Fibroblast of lung (primary cell): Measurements from ENCODE around the gene TESK1. TPM values are rescaled to one million over a fixed set of nuclear protein-coding genes. Genes with fewer than 3 reads are reported as not detected.

ENCODE experiments used
- DNase-seq, 2 donors: peaks; one replicate each; pipeline versions ENCODE4 v3.0.0 to v3.0.0-alpha.2; 2010; ENCODE audit warnings: low read depth in 2 of 2
- H2AFZ ChIP-seq: 2 replicates; pipeline ENCODE4 v1.5.1; 2012; ENCODE audit warnings: low read length, control low read depth, inconsistent platforms
- H3K27ac ChIP-seq: 2 replicates; pipeline ENCODE4 v1.5.1; 2011; ENCODE audit warnings: low read length, control low read depth; ENCODE audit not compliant: insufficient read depth
- H3K27me3 ChIP-seq: 2 replicates; pipeline ENCODE4 v1.5.1; 2011; ENCODE audit warnings: mild to moderate bottlenecking, low read length; ENCODE audit not compliant: control insufficient read depth, insufficient read depth
- H3K36me3 ChIP-seq: 2 replicates; pipeline ENCODE4 v1.5.1; 2011; ENCODE audit warnings: low read length; ENCODE audit not compliant: control insufficient read depth, insufficient read depth
- H3K4me1 ChIP-seq: 2 replicates; pipeline ENCODE4 v1.5.1; 2011; ENCODE audit warnings: low read length; ENCODE audit not compliant: control insufficient read depth, insufficient read depth; ENCODE audit errors: extremely low read depth
- H3K4me2 ChIP-seq: 2 replicates; pipeline ENCODE4 v1.5.1; 2011; ENCODE audit warnings: low read length, control low read depth; ENCODE audit not compliant: insufficient read depth; ENCODE audit errors: extremely low read depth
- H3K4me3 ChIP-seq, 4 experiments: fragments of 200-600 bp in 1 of 4; sonication (generic) in 1 of 4; replicated peaks in 1 of 4; 2 replicates each; pipeline ENCODE4 v1.5.1; 2011 to 2016; ENCODE audit warnings: low read length in 4 of 4, low read depth in 3 of 4, mild to moderate bottlenecking in 3 of 4, control low read depth in 2 of 4, inconsistent platforms in 1 of 4, mixed read lengths in 1 of 4; ENCODE audit not compliant: insufficient read depth in 1 of 4; ENCODE audit errors: control extremely low read depth in 1 of 4
- H3K79me2 ChIP-seq: 2 replicates; pipeline ENCODE4 v1.5.1; 2012; ENCODE audit warnings: mild to moderate bottlenecking, low read length, inconsistent platforms; ENCODE audit not compliant: control insufficient read depth, insufficient read depth
- H3K9ac ChIP-seq: 2 replicates; pipeline ENCODE4 v1.5.1; 2011; ENCODE audit warnings: mild to moderate bottlenecking, low read length, control low read depth; ENCODE audit not compliant: insufficient read depth
- H3K9me3 ChIP-seq: 2 replicates; pipeline ENCODE4 v1.5.1; 2012; ENCODE audit warnings: low read depth, low read length; ENCODE audit not compliant: control insufficient read depth, insufficient read depth
- H4K20me1 ChIP-seq: 2 replicates; pipeline ENCODE4 v1.5.1; 2011; ENCODE audit warnings: low read length; ENCODE audit not compliant: control insufficient read depth, insufficient read depth; ENCODE audit errors: extremely low read depth
- CTCF ChIP-seq, 2 donors: IDR thresholded peaks in 1 of 2; conservative IDR thresholded peaks in 1 of 2; 1 replicate in 1 of 2; 2 replicates in 1 of 2; pipeline ENCODE4 v1.5.1; 2011 to 2012; ENCODE audit warnings: low read length in 2 of 2, control low read depth in 1 of 2, inconsistent platforms in 1 of 2, low read depth in 1 of 2, mild to moderate bottlenecking in 1 of 2
- EZH2 ChIP-seq: IDR thresholded peaks from 2 replicates; pipeline ENCODE4 v1.5.1; 2012; ENCODE audit warnings: low read length, control low read depth, mild to moderate bottlenecking; ENCODE audit errors: missing control alignments
- polyA plus RNA-seq, 2 donors: library from polyadenylated mRNA; depleted of rRNA in 1 of 2; stranded (reverse) in 1 of 2; unstranded in 1 of 2; fragments of >200 nt; gene quantifications; 2 replicates each; pipeline ENCODE4 v1.2.1, GENCODE V29; 2011 to 2012; ENCODE audit warnings: missing spikeins in 1 of 2
- total RNA-seq: library from RNA; depleted of rRNA; stranded (reverse); fragments of >200 nt; gene quantifications from 2 replicates; pipeline ENCODE4 v1.2.1, GENCODE V29; 2014

TESK1 gene
- total and polyA plus RNA-seq, 2 donors (not counting 1 experiment from before 2014, with no cell fraction given), result 9.4 to 12.0 TPM

- H3K79me2 ChIP-seq, result peaks cover 14% of the 10 kb centered on the region
- peak within 1 kb of the TSS; percentile 83 for H2AFZ ChIP-seq
- H3K9ac ChIP-seq, result peak within 1 kb of the TSS; percentile 97
- peak; percentile 99 to 100 for DNase-seq
- TF ChIP-seq EZH2 (no peak), CTCF (conservative IDR thresholded peaks at IDR 0.05 in 1 of 2, IDR thresholded peaks at IDR 0.05 in 1 of 2; ENCODE audit: low read depth in 1 of 2, low read length in 2 of 2) (peak in 1 of 2 donors; percentile 34)
- peaks cover 13% of the 10 kb centered on the region for H3K4me1 ChIP-seq
- peak within 1 kb of the TSS; percentile 97 for H3K27ac ChIP-seq
- H4K20me1 ChIP-seq, result no peaks in the 10 kb centered on the region
- peak within 1 kb of the TSS; percentile 53 to 82 (median 74) for H3K4me3 ChIP-seq
- no peaks in the 10 kb centered on the region for H3K27me3 ChIP-seq
- H3K36me3 ChIP-seq, result peaks cover 2% of the 10 kb centered on the region
- peak within 1 kb of the TSS; percentile 97 for H3K4me2 ChIP-seq
- no peaks in the 10 kb centered on the region for H3K9me3 ChIP-seq
Measured at GRCh38 chr9:35657546-35658136, 52.6 kb downstream of the TESK1 start, which contains the start of gene RMRP. Gene RMRP, minus strand, starts transcription at chr9:35658019.

GRCh38 chr9:35658137-35658967 lies 53.3 kb downstream of the TESK1 start, which contains the start of gene CCDC107:
Gene CCDC107, plus strand, starts transcription at chr9:35658292. Its CDS starts 88 bp downstream, at chr9:35658380.
- Histone ChIP-seq H2AFZ (peak within 1 kb of the TSS; percentile 83), H3K4me1 (peaks cover 13% of the 10 kb centered on the region), H4K20me1 (no peaks in the 10 kb centered on the region), H3K4me3 (peak within 1 kb of the TSS; percentile 53 to 82 (median 74)), H3K36me3 (peaks cover 2% of the 10 kb centered on the region), H3K9me3 (no peaks in the 10 kb centered on the region), H3K27me3 (no peaks in the 10 kb centered on the region), H3K79me2 (peaks cover 14% of the 10 kb centered on the region), H3K27ac (peak within 1 kb of the TSS; percentile 97), H3K4me2 (peak within 1 kb of the TSS; percentile 97), H3K9ac (peak within 1 kb of the TSS; percentile 97)
- TF ChIP-seq EZH2 (no peak), CTCF (conservative IDR thresholded peaks at IDR 0.05 in 1 of 2, IDR thresholded peaks at IDR 0.05 in 1 of 2; ENCODE audit: low read depth in 1 of 2, low read length in 2 of 2) (peak; percentile 33 to 36)
- DNase-seq, result peak; percentile 70 to 88

GRCh38 chr9:35658968-35659220 lies 53.8 kb downstream of the TESK1 start:
- Histone ChIP-seq H2AFZ (no peak overlapping the region), H4K20me1 (no peaks in the 10 kb centered on the region), H3K9ac (peak overlapping the region; percentile 97), H3K79me2 (peaks cover 14% of the 10 kb centered on the region), H3K27me3 (no peaks in the 10 kb centered on the region), H3K36me3 (peaks cover 2% of the 10 kb centered on the region), H3K9me3 (no peaks in the 10 kb centered on the region), H3K4me3 (peak overlapping the region; percentile 53 to 82 (median 74)), H3K27ac (peak overlapping the region; percentile 97), H3K4me2 (peak overlapping the region; percentile 97), H3K4me1 (peaks cover 13% of the 10 kb centered on the region)
- DNase-seq, result peak; percentile 51 to 70
- TF ChIP-seq EZH2, result no peak
- TF ChIP-seq CTCF (conservative IDR thresholded peaks at IDR 0.05 in 1 of 2, IDR thresholded peaks at IDR 0.05 in 1 of 2; ENCODE audit: low read depth in 1 of 2, low read length in 2 of 2), result no peak
